ENCODE results near the gene RNASE13.

DNA sequence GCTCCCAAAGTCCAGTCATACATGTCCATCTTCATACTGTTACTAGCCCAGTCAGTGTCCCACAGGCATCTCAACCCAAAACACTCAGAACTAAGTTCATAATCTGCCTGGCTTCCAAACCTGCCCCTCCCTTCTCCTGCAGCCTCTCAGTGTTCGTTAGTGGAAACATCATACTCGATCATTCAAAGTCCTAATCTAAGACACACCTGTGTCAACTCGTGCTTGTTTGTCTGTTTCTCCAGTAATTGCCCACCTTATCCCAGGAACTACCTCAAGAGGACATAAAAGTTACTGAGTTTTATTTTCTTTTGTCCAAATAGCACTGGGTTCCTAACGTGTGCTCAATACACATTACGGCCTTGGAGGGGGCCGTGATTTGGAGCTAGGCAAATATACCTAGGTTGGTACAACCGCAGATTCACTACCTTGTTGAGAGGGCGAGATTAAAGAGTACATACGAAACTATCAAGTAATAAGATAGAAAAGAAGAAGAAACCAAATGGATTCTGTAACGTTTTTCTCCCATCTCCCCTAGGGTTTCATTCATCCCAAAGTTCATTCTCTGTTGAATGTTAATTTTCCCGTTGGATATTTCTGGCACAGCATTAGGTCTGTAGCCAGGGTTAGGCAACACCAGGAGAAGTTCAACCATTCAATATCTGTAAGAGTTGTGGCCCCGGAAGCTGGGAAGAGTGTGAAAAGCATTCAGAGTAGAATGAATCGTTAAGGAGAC is 26.2 kb upstream of the RNASE13 start:
- no peak for TF ChIP-seq POLR2AphosphoS5 (IDR thresholded peaks at IDR 0.05; ENCODE audit: low read depth)
- TF ChIP-seq CTCF (conservative IDR thresholded peaks at IDR 0.05; ENCODE audit: low read depth in 2 of 2) = no peak
- no peak for TF ChIP-seq EZH2 (IDR thresholded peaks at IDR 0.05; ENCODE audit: low read depth, unreplicated experiment)
- TF ChIP-seq, protein P1, sequence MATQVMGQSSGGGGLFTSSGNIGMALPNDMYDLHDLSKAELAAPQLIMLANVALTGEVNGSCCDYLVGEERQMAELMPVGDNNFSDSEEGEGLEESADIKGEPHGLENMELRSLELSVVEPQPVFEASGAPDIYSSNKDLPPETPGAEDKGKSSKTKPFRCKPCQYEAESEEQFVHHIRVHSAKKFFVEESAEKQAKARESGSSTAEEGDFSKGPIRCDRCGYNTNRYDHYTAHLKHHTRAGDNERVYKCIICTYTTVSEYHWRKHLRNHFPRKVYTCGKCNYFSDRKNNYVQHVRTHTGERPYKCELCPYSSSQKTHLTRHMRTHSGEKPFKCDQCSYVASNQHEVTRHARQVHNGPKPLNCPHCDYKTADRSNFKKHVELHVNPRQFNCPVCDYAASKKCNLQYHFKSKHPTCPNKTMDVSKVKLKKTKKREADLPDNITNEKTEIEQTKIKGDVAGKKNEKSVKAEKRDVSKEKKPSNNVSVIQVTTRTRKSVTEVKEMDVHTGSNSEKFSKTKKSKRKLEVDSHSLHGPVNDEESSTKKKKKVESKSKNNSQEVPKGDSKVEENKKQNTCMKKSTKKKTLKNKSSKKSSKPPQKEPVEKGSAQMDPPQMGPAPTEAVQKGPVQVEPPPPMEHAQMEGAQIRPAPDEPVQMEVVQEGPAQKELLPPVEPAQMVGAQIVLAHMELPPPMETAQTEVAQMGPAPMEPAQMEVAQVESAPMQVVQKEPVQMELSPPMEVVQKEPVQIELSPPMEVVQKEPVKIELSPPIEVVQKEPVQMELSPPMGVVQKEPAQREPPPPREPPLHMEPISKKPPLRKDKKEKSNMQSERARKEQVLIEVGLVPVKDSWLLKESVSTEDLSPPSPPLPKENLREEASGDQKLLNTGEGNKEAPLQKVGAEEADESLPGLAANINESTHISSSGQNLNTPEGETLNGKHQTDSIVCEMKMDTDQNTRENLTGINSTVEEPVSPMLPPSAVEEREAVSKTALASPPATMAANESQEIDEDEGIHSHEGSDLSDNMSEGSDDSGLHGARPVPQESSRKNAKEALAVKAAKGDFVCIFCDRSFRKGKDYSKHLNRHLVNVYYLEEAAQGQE (IDR thresholded peaks at IDR 0.05; ENCODE audit: unreplicated experiment) = no peak
- TF ChIP-seq JUNB (IDR thresholded peaks at IDR 0.05; ENCODE audit: unreplicated experiment) = no peak
- TF ChIP-seq EZH2phosphoT487 (IDR thresholded peaks at IDR 0.05; ENCODE audit: unreplicated experiment) = no peak
- TF ChIP-seq STAT1 (IDR thresholded peaks at IDR 0.05; ENCODE audit: unreplicated experiment) = no peak
- TF ChIP-seq, protein P2, sequence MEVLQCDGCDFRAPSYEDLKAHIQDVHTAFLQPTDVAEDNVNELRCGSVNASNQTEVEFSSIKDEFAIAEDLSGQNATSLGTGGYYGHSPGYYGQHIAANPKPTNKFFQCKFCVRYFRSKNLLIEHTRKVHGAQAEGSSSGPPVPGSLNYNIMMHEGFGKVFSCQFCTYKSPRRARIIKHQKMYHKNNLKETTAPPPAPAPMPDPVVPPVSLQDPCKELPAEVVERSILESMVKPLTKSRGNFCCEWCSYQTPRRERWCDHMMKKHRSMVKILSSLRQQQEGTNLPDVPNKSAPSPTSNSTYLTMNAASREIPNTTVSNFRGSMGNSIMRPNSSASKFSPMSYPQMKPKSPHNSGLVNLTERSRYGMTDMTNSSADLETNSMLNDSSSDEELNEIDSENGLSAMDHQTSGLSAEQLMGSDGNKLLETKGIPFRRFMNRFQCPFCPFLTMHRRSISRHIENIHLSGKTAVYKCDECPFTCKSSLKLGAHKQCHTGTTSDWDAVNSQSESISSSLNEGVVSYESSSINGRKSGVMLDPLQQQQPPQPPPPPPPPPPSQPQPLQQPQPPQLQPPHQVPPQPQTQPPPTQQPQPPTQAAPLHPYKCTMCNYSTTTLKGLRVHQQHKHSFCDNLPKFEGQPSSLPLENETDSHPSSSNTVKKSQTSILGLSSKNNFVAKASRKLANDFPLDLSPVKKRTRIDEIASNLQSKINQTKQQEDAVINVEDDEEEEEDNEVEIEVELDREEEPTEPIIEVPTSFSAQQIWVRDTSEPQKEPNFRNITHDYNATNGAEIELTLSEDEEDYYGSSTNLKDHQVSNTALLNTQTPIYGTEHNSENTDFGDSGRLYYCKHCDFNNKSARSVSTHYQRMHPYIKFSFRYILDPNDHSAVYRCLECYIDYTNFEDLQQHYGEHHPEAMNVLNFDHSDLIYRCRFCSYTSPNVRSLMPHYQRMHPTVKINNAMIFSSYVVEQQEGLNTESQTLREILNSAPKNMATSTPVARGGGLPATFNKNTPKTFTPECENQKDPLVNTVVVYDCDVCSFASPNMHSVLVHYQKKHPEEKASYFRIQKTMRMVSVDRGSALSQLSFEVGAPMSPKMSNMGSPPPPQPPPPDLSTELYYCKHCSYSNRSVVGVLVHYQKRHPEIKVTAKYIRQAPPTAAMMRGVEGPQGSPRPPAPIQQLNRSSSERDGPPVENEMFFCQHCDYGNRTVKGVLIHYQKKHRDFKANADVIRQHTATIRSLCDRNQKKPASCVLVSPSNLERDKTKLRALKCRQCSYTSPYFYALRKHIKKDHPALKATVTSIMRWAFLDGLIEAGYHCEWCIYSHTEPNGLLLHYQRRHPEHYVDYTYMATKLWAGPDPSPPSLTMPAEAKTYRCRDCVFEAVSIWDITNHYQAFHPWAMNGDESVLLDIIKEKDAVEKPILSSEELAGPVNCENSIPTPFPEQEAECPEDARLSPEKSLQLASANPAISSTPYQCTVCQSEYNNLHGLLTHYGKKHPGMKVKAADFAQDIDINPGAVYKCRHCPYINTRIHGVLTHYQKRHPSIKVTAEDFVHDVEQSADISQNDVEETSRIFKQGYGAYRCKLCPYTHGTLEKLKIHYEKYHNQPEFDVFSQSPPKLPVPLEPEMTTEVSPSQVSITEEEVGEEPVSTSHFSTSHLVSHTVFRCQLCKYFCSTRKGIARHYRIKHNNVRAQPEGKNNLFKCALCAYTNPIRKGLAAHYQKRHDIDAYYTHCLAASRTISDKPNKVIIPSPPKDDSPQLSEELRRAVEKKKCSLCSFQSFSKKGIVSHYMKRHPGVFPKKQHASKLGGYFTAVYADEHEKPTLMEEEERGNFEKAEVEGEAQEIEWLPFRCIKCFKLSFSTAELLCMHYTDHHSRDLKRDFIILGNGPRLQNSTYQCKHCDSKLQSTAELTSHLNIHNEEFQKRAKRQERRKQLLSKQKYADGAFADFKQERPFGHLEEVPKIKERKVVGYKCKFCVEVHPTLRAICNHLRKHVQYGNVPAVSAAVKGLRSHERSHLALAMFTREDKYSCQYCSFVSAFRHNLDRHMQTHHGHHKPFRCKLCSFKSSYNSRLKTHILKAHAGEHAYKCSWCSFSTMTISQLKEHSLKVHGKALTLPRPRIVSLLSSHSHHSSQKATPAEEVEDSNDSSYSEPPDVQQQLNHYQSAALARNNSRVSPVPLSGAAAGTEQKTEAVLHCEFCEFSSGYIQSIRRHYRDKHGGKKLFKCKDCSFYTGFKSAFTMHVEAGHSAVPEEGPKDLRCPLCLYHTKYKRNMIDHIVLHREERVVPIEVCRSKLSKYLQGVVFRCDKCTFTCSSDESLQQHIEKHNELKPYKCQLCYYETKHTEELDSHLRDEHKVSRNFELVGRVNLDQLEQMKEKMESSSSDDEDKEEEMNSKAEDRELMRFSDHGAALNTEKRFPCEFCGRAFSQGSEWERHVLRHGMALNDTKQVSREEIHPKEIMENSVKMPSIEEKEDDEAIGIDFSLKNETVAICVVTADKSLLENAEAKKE (CRISPR knock-in tag; IDR thresholded peaks at IDR 0.05) = no peak
- TF ChIP-seq, protein P3, sequence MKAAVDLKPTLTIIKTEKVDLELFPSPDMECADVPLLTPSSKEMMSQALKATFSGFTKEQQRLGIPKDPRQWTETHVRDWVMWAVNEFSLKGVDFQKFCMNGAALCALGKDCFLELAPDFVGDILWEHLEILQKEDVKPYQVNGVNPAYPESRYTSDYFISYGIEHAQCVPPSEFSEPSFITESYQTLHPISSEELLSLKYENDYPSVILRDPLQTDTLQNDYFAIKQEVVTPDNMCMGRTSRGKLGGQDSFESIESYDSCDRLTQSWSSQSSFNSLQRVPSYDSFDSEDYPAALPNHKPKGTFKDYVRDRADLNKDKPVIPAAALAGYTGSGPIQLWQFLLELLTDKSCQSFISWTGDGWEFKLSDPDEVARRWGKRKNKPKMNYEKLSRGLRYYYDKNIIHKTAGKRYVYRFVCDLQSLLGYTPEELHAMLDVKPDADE (IDR thresholded peaks at IDR 0.05) = no peak
- TF ChIP-seq CREB1 (CRISPR knock-in tag; IDR thresholded peaks at IDR 0.05; ENCODE audit: low read depth) = no peak
- no peak for TF ChIP-seq NANOG (IDR thresholded peaks at IDR 0.05; ENCODE audit: borderline replicate concordance)
